ENCODE data around the gene DCC.

DNA sequence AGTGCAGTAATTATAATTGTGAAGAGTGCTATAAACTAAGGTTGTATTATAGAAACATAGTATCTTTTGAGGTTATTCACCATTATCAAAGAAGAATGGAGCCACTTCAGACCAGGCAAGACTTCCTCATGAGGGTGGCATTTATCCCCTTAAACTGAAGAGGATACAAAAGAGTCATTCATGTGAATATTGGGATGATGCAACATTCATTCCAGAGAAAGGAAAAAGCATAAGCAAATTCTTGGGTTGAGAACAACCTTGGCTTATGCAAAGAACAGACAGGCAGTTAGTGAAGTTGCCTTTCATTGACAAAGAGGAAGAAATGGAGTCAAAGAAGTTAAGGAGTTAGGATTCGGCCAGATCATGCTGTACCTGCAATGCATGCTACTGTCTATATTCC lies 1201.9 kb downstream of the DCC start:
- TF ChIP-seq, protein P1, sequence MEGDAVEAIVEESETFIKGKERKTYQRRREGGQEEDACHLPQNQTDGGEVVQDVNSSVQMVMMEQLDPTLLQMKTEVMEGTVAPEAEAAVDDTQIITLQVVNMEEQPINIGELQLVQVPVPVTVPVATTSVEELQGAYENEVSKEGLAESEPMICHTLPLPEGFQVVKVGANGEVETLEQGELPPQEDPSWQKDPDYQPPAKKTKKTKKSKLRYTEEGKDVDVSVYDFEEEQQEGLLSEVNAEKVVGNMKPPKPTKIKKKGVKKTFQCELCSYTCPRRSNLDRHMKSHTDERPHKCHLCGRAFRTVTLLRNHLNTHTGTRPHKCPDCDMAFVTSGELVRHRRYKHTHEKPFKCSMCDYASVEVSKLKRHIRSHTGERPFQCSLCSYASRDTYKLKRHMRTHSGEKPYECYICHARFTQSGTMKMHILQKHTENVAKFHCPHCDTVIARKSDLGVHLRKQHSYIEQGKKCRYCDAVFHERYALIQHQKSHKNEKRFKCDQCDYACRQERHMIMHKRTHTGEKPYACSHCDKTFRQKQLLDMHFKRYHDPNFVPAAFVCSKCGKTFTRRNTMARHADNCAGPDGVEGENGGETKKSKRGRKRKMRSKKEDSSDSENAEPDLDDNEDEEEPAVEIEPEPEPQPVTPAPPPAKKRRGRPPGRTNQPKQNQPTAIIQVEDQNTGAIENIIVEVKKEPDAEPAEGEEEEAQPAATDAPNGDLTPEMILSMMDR (conservative IDR thresholded peaks at IDR 0.05): no peak
- TF ChIP-seq EZH2 (IDR thresholded peaks at IDR 0.05; ENCODE audit: low read depth): no peak

Measured in PC-9 (cell line).